HEK293 (cell line): Measurements from ENCODE around the gene GNB1L.

ENCODE experiments used
- CTCF ChIP-seq: fragments of 450-650 bp; formaldehyde crosslinking; IDR thresholded peaks from 2 replicates; pipeline ENCODE4 v1.5.1; 2016; ENCODE audit warnings: missing biosample characterization, missing genetic modification characterization
- PRDM1 ChIP-seq: fragments of 450-650 bp; formaldehyde crosslinking; IDR thresholded peaks from 2 replicates; pipeline ENCODE4; 2016; ENCODE audit warnings: missing biosample characterization, missing genetic modification characterization
- REST ChIP-seq: fragments of 450-650 bp; formaldehyde crosslinking; IDR thresholded peaks from 2 replicates; pipeline ENCODE4 v1.5.1; 2016; ENCODE audit warnings: missing biosample characterization, missing genetic modification characterization
- ZBTB1 ChIP-seq: fragments of 450-650 bp; formaldehyde crosslinking; IDR thresholded peaks from 2 replicates; pipeline ENCODE4 v1.5.1; 2016; ENCODE audit warnings: missing biosample characterization, missing genetic modification characterization
- ZBTB21 ChIP-seq: fragments of 450-650 bp; formaldehyde crosslinking; IDR thresholded peaks from 2 replicates; pipeline ENCODE4 v1.5.1; 2017; ENCODE audit warnings: missing biosample characterization, missing genetic modification characterization
- ZNF148 ChIP-seq: fragments of 450-650 bp; formaldehyde crosslinking; IDR thresholded peaks from 2 replicates; pipeline ENCODE4 v1.5.0; 2017; ENCODE audit warnings: missing biosample characterization, missing genetic modification characterization, borderline replicate concordance
- ZNF624 ChIP-seq: fragments of 450-650 bp; formaldehyde crosslinking; IDR thresholded peaks from 2 replicates; pipeline ENCODE4 v1.5.1; 2017; ENCODE audit warnings: missing biosample characterization, missing genetic modification characterization

- no peak for TF ChIP-seq CTCF (tag by site-specific recombination)
- TF ChIP-seq ZNF148 (tag by site-specific recombination): no peak
- no peak for TF ChIP-seq ZBTB21 (tag by site-specific recombination)
- no peak for TF ChIP-seq REST (tag by site-specific recombination)
- TF ChIP-seq ZNF624 (tag by site-specific recombination): no peak
- TF ChIP-seq ZBTB1: no peak
- no peak for TF ChIP-seq PRDM1 (tag by site-specific recombination)
These were observed 15.7 kb upstream of the GNB1L start for GRCh38 chr22:19870153-19871022.
